HCT116 (cell line): ENCODE results near the gene FRMD8. TPM values are rescaled to one million over a fixed set of nuclear protein-coding genes. Genes with fewer than 3 reads are reported as not detected.

Source experiments
- ATAC-seq: fragments of 200-7000 bp; cut with Tn5 transposase; 2 replicates; pipeline ENCODE4 v1.9.1; 2020; ENCODE audit warnings: mild to moderate bottlenecking, moderate library complexity
- BruUV-seq: library from RNA; stranded (reverse); fragments of 400-500 nt; replicated peaks from 2 replicates; lab custom pipeline; 2021; lab: Mats Ljungman, UMichigan
- CTCF ChIA-PET: fragments of 300-600 bp; sonication (Branson Sonifier 250); formaldehyde crosslinking; loops from one replicate; lab custom pipeline; 2021; ENCODE audit warnings: antibody characterized with exemption; lab: Charles Lee
- POLR2A ChIA-PET: fragments of 300-600, 350-600 bp; sonication (Branson Sonifier 250); formaldehyde crosslinking; loops from one replicate; lab custom pipeline; 2021; ENCODE audit warnings: antibody characterized with exemption; lab: Charles Lee
- RAD21 ChIA-PET, 2 experiments: fragments of 300-600 bp; sonication (Branson Sonifier 250); formaldehyde crosslinking; loops; one replicate each; lab custom pipeline; 2023; ENCODE audit warnings: low total read pairs in 2 of 2; ENCODE audit not compliant: uncharacterized antibody in 2 of 2, unreplicated experiment in 2 of 2, low non-redundant PET in 1 of 2; lab: Charles Lee
- DNase-seq: peaks from one replicate; pipeline ENCODE4 v3.0.0-alpha.2; 2010; ENCODE audit warnings: low read depth, low spot score
- H2AFZ ChIP-seq: fragments of 200-600 bp; shearing (Covaris generic), sonication (generic); 2 replicates; pipeline ENCODE4 v1.6.1; 2017; ENCODE audit warnings: low read depth, mixed run types, mixed read lengths, antibody characterized with exemption, low read length; ENCODE audit not compliant: poor library complexity, severe bottlenecking
- H3K27ac ChIP-seq: 2 replicates; pipeline ENCODE4 v1.5.1; 2012; ENCODE audit warnings: low read depth, low read length
- H3K27me3 ChIP-seq: fragments of 200-600 bp; sonication (generic); 2 replicates; pipeline ENCODE4 v1.6.1; 2016; ENCODE audit warnings: mixed run types, low read length, mixed read lengths; ENCODE audit not compliant: insufficient read depth
- H3K36me3 ChIP-seq, 2 experiments: fragments of 200-500 bp in 1 of 2; fragments of 200-600 bp in 1 of 2; sonication (Bioruptor generic) in 1 of 2; sonication (generic) in 1 of 2; 2 replicates each; pipeline versions ENCODE4 v1.5.1 to v1.6.1; 2014 to 2016; ENCODE audit warnings: low read length in 2 of 2, inconsistent platforms in 1 of 2, mixed read lengths in 1 of 2, mixed run types in 1 of 2; ENCODE audit not compliant: insufficient read depth in 2 of 2, control insufficient read depth in 1 of 2
- H3K4me1 ChIP-seq, 2 experiments: fragments of 200-600 bp in 1 of 2; sonication (generic) in 1 of 2; 2 replicates each; pipeline versions ENCODE4 v1.5.1 to v1.6.1; 2012 to 2017; ENCODE audit warnings: low read length in 2 of 2, inconsistent platforms in 1 of 2, mild to moderate bottlenecking in 1 of 2, mixed read lengths in 1 of 2, mixed run types in 1 of 2, moderate library complexity in 1 of 2; ENCODE audit not compliant: insufficient read depth in 2 of 2, control insufficient read depth in 1 of 2
- H3K4me2 ChIP-seq: fragments of 200-600 bp; sonication (generic); 2 replicates; pipeline ENCODE4 v1.6.1; 2017; ENCODE audit warnings: mixed run types, low read length, mixed read lengths
- H3K4me3 ChIP-seq, 2 experiments: fragments of 200-600 bp in 1 of 2; sonication (generic) in 1 of 2; replicated peaks in 1 of 2; 2 replicates each; pipeline ENCODE4 v1.5.1; 2011 to 2016; ENCODE audit warnings: low read length in 2 of 2, control low read depth in 1 of 2, low read depth in 1 of 2, mild to moderate bottlenecking in 1 of 2, mixed read lengths in 1 of 2, mixed run types in 1 of 2
- H3K79me2 ChIP-seq: fragments of 200-600 bp; sonication (generic); 2 replicates; pipeline ENCODE4 v1.6.1; 2017; ENCODE audit warnings: mild to moderate bottlenecking, mixed run types, low read length, moderate library complexity, mixed read lengths; ENCODE audit not compliant: insufficient read depth
- H3K9ac ChIP-seq: fragments of 200-600 bp; sonication (generic); 2 replicates; pipeline ENCODE4 v1.6.1; 2016; ENCODE audit warnings: low read length, mixed read lengths
- H3K9me2 ChIP-seq: fragments of 200-600 bp; sonication (generic), shearing (Covaris generic); 2 replicates; pipeline ENCODE4 v1.6.1; 2017; ENCODE audit warnings: mixed run types, mild to moderate bottlenecking, moderate library complexity; ENCODE audit not compliant: insufficient read depth
- H3K9me3 ChIP-seq, 2 experiments: fragments of 200-500 bp in 1 of 2; fragments of 200-600 bp in 1 of 2; sonication (Bioruptor generic) in 1 of 2; sonication (generic) in 1 of 2; 2 replicates each; pipeline ENCODE4 v1.6.1; 2014 to 2017; ENCODE audit warnings: low read length in 2 of 2, mixed read lengths in 2 of 2, inconsistent platforms in 1 of 2, low read depth in 1 of 2, mild to moderate bottlenecking in 1 of 2, mixed run types in 1 of 2, moderate library complexity in 1 of 2; ENCODE audit not compliant: control insufficient read depth in 1 of 2, insufficient read depth in 1 of 2
- H4K20me1 ChIP-seq: fragments of 200-600 bp; sonication (generic), shearing (Covaris generic); 2 replicates; pipeline ENCODE4 v1.6.1; 2017; ENCODE audit warnings: mixed run types, mild to moderate bottlenecking, moderate library complexity; ENCODE audit not compliant: insufficient read depth
- CEBPB ChIP-seq: IDR thresholded peaks from 2 replicates; pipeline ENCODE4 v1.6.1; 2012; ENCODE audit warnings: low read depth
- EGR1 ChIP-seq: IDR thresholded peaks from 2 replicates; pipeline ENCODE4 v1.6.1; 2012; ENCODE audit warnings: low read depth
- EZH2phosphoT487 ChIP-seq: fragments of 200-600 bp; IDR thresholded peaks from 2 replicates; pipeline ENCODE4 v1.6.1; 2018; ENCODE audit warnings: antibody characterized with exemption, borderline replicate concordance
- FOSL1 ChIP-seq: IDR thresholded peaks from 2 replicates; pipeline ENCODE4 v1.6.1; 2012; ENCODE audit warnings: low read depth
- JUND ChIP-seq: IDR thresholded peaks from 2 replicates; pipeline ENCODE4 v1.6.1; 2012
- POLR2A ChIP-seq: IDR thresholded peaks from 2 replicates; pipeline ENCODE4 v1.7.0; 2011; ENCODE audit warnings: borderline replicate concordance; ENCODE audit not compliant: insufficient read depth, insufficient read length; ENCODE audit errors: extremely low read depth
- POLR2AphosphoS5 ChIP-seq: IDR thresholded peaks from 2 replicates; pipeline ENCODE4 v1.6.1; 2011; ENCODE audit warnings: mild to moderate bottlenecking, low read depth, low read length, moderate library complexity
- RAD21 ChIP-seq: IDR thresholded peaks from 2 replicates; pipeline ENCODE4 v1.6.1; 2012; ENCODE audit warnings: low read depth, mild to moderate bottlenecking
- REST ChIP-seq: IDR thresholded peaks from 2 replicates; pipeline ENCODE4 v1.6.1; 2012; ENCODE audit warnings: low read depth
- SRF ChIP-seq: IDR thresholded peaks from 2 replicates; pipeline ENCODE4 v1.6.1; 2012; ENCODE audit warnings: low read depth
- TCF7L2 ChIP-seq: IDR thresholded peaks from 2 replicates; pipeline ENCODE4 v1.7.0; 2011; ENCODE audit warnings: borderline replicate concordance, inconsistent platforms; ENCODE audit not compliant: insufficient read depth, insufficient read length; ENCODE audit errors: extremely low read depth
- YY1 ChIP-seq: IDR thresholded peaks from 2 replicates; pipeline ENCODE4 v1.6.1; 2011; ENCODE audit warnings: low read length, low read depth, moderate library complexity, mild to moderate bottlenecking; ENCODE audit not compliant: insufficient replicate concordance; ENCODE audit errors: extremely low read depth
- ZFX ChIP-seq: fragments of 450-650 bp; IDR thresholded peaks from 2 replicates; pipeline ENCODE4 v1.6.1; 2017
- intact Hi-C: fragments of 100-400 bp; cut with micrococcal nuclease; formaldehyde crosslinking; loops from 2 replicates; pipeline ENCODE4 v1.10.0; 2022
- total RNA-seq: library from RNA; stranded (reverse); gene quantifications from one replicate; pipeline ENCODE4 v1.2.1, GENCODE V29; 2021; ENCODE audit not compliant: unreplicated experiment
- TF ChIP-seq, protein P1 (sequence below): IDR thresholded peaks from 2 replicates; pipeline ENCODE4 v1.6.1; 2011; ENCODE audit warnings: mild to moderate bottlenecking, low read length, moderate library complexity; ENCODE audit not compliant: insufficient replicate concordance; ENCODE audit errors: extremely low read depth
- TF ChIP-seq, protein P2 (sequence below): IDR thresholded peaks from 2 replicates; pipeline ENCODE4 v1.6.1; 2012

Gene FRMD8
- total RNA-seq, 1 experiment from 2014 or later = 35.8 TPM

DNA sequence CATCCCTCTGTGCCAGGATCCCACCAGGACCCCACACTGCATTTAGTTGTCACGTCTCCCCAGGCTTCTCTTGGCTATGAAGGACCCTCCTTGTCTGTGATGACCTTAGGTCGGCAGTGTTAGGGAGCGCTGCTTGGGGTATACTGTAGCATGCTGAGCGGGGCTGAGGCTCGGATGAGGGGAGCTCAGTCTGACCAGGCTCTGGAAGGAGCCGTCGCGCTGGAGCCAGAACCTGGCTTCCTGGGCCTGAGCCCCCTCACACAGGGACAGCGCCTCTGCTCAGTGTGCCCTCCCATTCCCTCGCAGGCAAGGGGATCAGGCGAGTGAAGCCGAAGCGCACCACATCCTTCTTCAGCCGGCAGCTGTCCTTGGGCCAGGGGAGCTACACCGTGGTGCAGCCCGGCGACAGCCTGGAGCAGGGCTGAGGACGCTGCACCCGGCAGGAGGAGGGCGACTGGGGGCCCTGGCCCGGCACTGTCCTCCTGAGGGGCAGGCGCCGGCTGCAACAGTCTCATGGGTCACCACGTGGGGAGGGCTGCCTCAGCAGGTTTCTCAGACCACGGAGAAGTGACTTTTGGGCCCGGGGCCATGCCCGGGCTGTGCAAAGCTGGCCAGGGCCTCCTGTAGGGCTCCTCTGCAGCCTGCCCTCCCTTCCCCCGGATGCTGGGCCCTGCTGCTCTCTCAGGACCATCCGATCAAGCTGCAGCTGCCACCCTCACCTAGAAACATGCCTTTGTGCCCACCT is 24.7 kb downstream of the FRMD8 start:
- H3K9ac ChIP-seq = no peak overlapping the region
- no peaks in the 10 kb centered on the region for H4K20me1 ChIP-seq
- ATAC-seq = no peak
- no peaks in the 10 kb centered on the region for H3K9me2 ChIP-seq
- DNase-seq = no peak
- H3K4me3 ChIP-seq = no peak overlapping the region
- H2AFZ ChIP-seq = no peak overlapping the region
- H3K9me3 ChIP-seq = no peaks in the 10 kb centered on the region
- no TSS peak for BruUV-seq
- peaks cover 0 to 20% of the 10 kb centered on the region in 2 experiments; a peak in 2 of 4 replicates for H3K36me3 ChIP-seq
- H3K27ac ChIP-seq = no peak overlapping the region
- no peaks in the 10 kb centered on the region for H3K79me2 ChIP-seq
- intact Hi-C loops = no loop called here
- POLR2A ChIA-PET = no interaction called here
- RAD21 ChIA-PET = no interaction called here
- no peak overlapping the region for H3K4me2 ChIP-seq
- TF ChIP-seq EZH2phosphoT487 (no peak), TCF7L2 (no peak), POLR2AphosphoS5 (no peak), JUND (no peak), FOSL1 (no peak), YY1 (no peak), CEBPB (no peak), ZFX (no peak), POLR2A (no peak), RAD21 (no peak), SRF (no peak), EGR1 (no peak), REST (no peak)
- TF ChIP-seq, protein P1, sequence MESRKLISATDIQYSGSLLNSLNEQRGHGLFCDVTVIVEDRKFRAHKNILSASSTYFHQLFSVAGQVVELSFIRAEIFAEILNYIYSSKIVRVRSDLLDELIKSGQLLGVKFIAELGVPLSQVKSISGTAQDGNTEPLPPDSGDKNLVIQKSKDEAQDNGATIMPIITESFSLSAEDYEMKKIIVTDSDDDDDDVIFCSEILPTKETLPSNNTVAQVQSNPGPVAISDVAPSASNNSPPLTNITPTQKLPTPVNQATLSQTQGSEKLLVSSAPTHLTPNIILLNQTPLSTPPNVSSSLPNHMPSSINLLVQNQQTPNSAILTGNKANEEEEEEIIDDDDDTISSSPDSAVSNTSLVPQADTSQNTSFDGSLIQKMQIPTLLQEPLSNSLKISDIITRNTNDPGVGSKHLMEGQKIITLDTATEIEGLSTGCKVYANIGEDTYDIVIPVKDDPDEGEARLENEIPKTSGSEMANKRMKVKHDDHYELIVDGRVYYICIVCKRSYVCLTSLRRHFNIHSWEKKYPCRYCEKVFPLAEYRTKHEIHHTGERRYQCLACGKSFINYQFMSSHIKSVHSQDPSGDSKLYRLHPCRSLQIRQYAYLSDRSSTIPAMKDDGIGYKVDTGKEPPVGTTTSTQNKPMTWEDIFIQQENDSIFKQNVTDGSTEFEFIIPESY = no peak
- TF ChIP-seq, protein P2, sequence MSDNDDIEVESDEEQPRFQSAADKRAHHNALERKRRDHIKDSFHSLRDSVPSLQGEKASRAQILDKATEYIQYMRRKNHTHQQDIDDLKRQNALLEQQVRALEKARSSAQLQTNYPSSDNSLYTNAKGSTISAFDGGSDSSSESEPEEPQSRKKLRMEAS = no peak
- no peaks in the 10 kb centered on the region for H3K27me3 ChIP-seq
- CTCF ChIA-PET = no interaction called here
- peaks cover 2 to 6% of the 10 kb centered on the region in 2 experiments; a peak in 3 of 4 replicates for H3K4me1 ChIP-seq
